DND-41 (cell line): ENCODE results near the gene NEDD4L.

Source experiments
- ATAC-seq: fragments of 200-7000 bp; cut with Tn5 transposase; 3 replicates; pipeline ENCODE4 v1.9.1; 2021; ENCODE audit warnings: low read depth; ENCODE audit not compliant: insufficient read depth
- DNase-seq: peaks from one replicate; pipeline ENCODE4 v3.0.0-alpha.2; 2020
- H2AFZ ChIP-seq: 2 replicates; pipeline ENCODE4 v1.6.0; 2012; ENCODE audit warnings: low read depth, low read length
- H3K27ac ChIP-seq: 2 replicates; pipeline ENCODE4 v1.5.1; 2012; ENCODE audit warnings: low read length, inconsistent platforms
- H3K27me3 ChIP-seq: fragments of 200-600 bp; sonication (generic); 2 replicates; pipeline ENCODE4 v1.6.0; 2012; ENCODE audit warnings: low read length, mild to moderate bottlenecking, inconsistent platforms; ENCODE audit not compliant: insufficient read depth, poor library complexity
- H3K36me3 ChIP-seq: 2 replicates; pipeline ENCODE4 v1.5.1; 2012; ENCODE audit warnings: low read length, inconsistent platforms; ENCODE audit not compliant: insufficient read depth
- H3K4me1 ChIP-seq: 2 replicates; pipeline ENCODE4 v1.5.1; 2012; ENCODE audit warnings: mild to moderate bottlenecking, low read length; ENCODE audit not compliant: insufficient read depth
- H3K4me2 ChIP-seq: 2 replicates; pipeline ENCODE4 v1.6.0; 2012; ENCODE audit warnings: mild to moderate bottlenecking, moderate library complexity, low read length, inconsistent platforms; ENCODE audit not compliant: insufficient read depth
- H3K4me3 ChIP-seq, 2 experiments: fragments of 200-600 bp in 1 of 2; shearing (Covaris generic) in 1 of 2; 2 replicates each; pipeline ENCODE4 v1.5.1; 2012 to 2016; ENCODE audit warnings: inconsistent platforms in 2 of 2, low read length in 2 of 2, mild to moderate bottlenecking in 2 of 2, low read depth in 1 of 2, moderate library complexity in 1 of 2
- H3K79me2 ChIP-seq: 2 replicates; pipeline ENCODE4 v1.6.0; 2012; ENCODE audit warnings: low read length, inconsistent platforms; ENCODE audit not compliant: insufficient read depth
- H3K9ac ChIP-seq: 2 replicates; pipeline ENCODE4 v1.6.0; 2012; ENCODE audit warnings: low read depth, mild to moderate bottlenecking, inconsistent platforms, low read length, moderate library complexity
- H3K9me3 ChIP-seq: 2 replicates; pipeline ENCODE4 v1.5.1; 2012; ENCODE audit warnings: low read length, moderate library complexity, mild to moderate bottlenecking, inconsistent platforms; ENCODE audit not compliant: insufficient read depth, severe bottlenecking
- H4K20me1 ChIP-seq: 2 replicates; pipeline ENCODE4 v1.6.0; 2012; ENCODE audit warnings: low read length; ENCODE audit not compliant: insufficient read depth
- CTCF ChIP-seq: IDR thresholded peaks from 2 replicates; pipeline ENCODE4 v1.5.1; 2012; ENCODE audit warnings: borderline replicate concordance, low read length, moderate library complexity, mild to moderate bottlenecking; ENCODE audit not compliant: poor library complexity, severe bottlenecking; ENCODE audit errors: extremely low read depth
- EZH2 ChIP-seq: IDR thresholded peaks from 3 replicates; pipeline ENCODE4 v1.6.1; 2012; ENCODE audit warnings: borderline replicate concordance, low read depth, mild to moderate bottlenecking, moderate library complexity, low read length, inconsistent platforms; ENCODE audit not compliant: severe bottlenecking

NEDD4L gene

GRCh38 chr18:58192519-58192918, 148.5 kb downstream of the NEDD4L start:
- TF ChIP-seq CTCF: no peak
- no peak for TF ChIP-seq EZH2
- Histone ChIP-seq H3K36me3 (no peaks in the 10 kb centered on the region), H3K9ac (no peak overlapping the region), H3K4me1 (no peaks in the 10 kb centered on the region), H4K20me1 (peaks cover 6% of the 10 kb centered on the region), H3K27me3 (peaks cover 7% of the 10 kb centered on the region), H3K79me2 (no peaks in the 10 kb centered on the region), H3K4me3 (no peak overlapping the region), H3K27ac (no peak overlapping the region), H3K4me2 (no peak overlapping the region), H3K9me3 (no peaks in the 10 kb centered on the region), H2AFZ (no peak overlapping the region)
- DNase-seq: no peak
- ATAC-seq: no peak

DNA sequence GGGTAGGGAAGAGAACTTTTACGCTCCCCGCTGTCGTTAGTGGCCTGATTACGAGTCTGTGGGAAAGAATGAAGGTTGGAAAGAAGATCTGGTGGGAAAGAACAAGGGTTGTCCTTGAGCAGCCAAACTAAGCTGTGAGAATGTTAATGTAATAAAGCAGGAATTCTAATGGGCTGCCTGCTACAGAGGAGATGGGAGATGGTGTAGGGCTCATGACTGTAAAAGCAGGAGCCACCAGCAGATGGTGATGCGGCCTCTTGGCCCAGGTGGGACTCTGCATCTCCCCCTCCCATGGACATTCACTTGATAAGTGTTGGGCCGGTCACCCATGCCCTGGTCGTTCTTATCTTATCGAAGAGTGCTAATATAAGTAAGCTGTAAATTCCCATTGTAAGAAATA, 150.0 kb downstream of the NEDD4L start:
- Histone ChIP-seq H3K9me3 (no peaks in the 10 kb centered on the region), H3K36me3 (no peaks in the 10 kb centered on the region), H3K4me3 (no peak overlapping the region), H3K27me3 (peaks cover 4% of the 10 kb centered on the region), H3K4me1 (no peaks in the 10 kb centered on the region), H4K20me1 (peaks cover 3% of the 10 kb centered on the region; the same call in 1 of the 2 replicates), H2AFZ (no peak overlapping the region), H3K4me2 (no peak overlapping the region), H3K79me2 (no peaks in the 10 kb centered on the region), H3K9ac (no peak overlapping the region), H3K27ac (no peak overlapping the region)
- DNase-seq: no peak
- TF ChIP-seq CTCF (peak; percentile 5), EZH2 (no peak)
- no peak for ATAC-seq

DNA sequence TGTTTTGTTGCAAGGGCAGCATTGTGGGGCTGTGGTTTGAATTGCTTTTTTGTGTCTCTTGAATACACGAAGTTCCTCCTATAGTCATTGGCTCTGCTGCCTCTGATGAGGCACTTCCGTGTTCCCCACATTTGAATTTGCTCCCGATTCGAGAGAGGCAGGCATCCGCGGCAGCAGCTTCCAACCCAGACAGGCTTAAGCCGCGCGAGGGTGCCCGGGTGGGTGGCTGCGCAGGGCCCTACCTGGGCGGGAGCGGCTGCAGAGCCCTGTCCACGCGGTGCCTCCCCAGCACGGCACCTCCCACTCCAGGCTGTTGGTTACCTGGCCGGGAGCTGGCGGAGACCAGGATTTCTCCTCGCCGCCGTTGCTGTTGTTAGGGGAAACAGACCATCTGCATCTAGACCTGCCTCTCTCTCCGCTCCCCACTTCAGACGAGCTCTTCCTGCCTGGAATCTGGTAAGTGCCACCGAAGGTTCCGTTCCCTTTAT, 151.3 kb downstream of the NEDD4L start:
- Histone ChIP-seq H3K9ac (no peak overlapping the region), H3K4me1 (no peaks in the 10 kb centered on the region), H3K36me3 (no peaks in the 10 kb centered on the region), H2AFZ (no peak overlapping the region), H3K27ac (no peak overlapping the region), H3K79me2 (no peaks in the 10 kb centered on the region), H3K4me2 (no peak overlapping the region), H3K9me3 (no peaks in the 10 kb centered on the region), H4K20me1 (peaks cover 6% of the 10 kb centered on the region; the same call in 1 of the 2 replicates), H3K27me3 (peaks cover 4% of the 10 kb centered on the region), H3K4me3 (no peak overlapping the region)
- DNase-seq (no peak), ATAC-seq (no peak)
- TF ChIP-seq CTCF (no peak), EZH2 (no peak)

DNA sequence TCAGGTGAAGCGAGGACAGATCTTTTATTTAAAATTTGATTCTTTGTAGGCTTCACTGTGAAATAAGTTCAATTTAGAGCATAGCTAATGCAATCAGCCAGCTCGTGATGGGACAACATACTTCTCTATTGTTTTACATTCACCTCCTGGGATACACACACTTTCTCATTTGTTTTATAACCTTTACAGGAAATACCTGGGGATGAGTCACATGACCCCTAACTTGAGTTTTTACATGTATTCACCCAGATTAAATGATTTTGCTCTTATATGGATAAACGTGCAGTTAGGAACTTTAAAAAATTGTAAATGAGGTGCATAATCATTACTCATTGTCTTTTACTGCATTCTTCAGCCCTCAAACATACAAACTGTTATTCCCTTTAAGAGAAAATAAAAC, 152.1 kb downstream of the NEDD4L start:
- Histone ChIP-seq H3K9me3 (no peaks in the 10 kb centered on the region), H3K36me3 (no peaks in the 10 kb centered on the region), H3K4me2 (no peak overlapping the region), H4K20me1 (peaks cover 6% of the 10 kb centered on the region; the same call in 1 of the 2 replicates), H3K4me1 (no peaks in the 10 kb centered on the region), H2AFZ (no peak overlapping the region), H3K4me3 (no peak overlapping the region), H3K9ac (no peak overlapping the region), H3K27me3 (peaks cover 4% of the 10 kb centered on the region), H3K27ac (no peak overlapping the region), H3K79me2 (no peaks in the 10 kb centered on the region)
- ATAC-seq (no peak), DNase-seq (no peak)
- TF ChIP-seq CTCF: no peak
- no peak for TF ChIP-seq EZH2
